ENCODE results near the gene SPG21. TPM values are rescaled to one million over a fixed set of nuclear protein-coding genes. Genes with fewer than 3 reads are reported as not detected.

The SPG21 gene
- 10 to 100 TPM; 85.5 to 98.8 TPM for total RNA-seq
- 76.2 TPM for polyA plus RNA-seq (ENCODE audit: insufficient read depth, low read depth, low replicate concordance)
- long read RNA-seq, donor 1, transcript SPG21-201 (9 exons, 1,822 nt): major isoform, 27 of 29 reads
- long read RNA-seq, donor 1, partial matches to known transcripts: 0 of 29 reads
- long read RNA-seq, donor 1, other reads (novel, unspliced or antisense): 0 of 29 reads
- long read RNA-seq, donor 2, transcript SPG21-201 (9 exons, 1,822 nt): major isoform, 19 of 20 reads
- long read RNA-seq, donor 2, partial matches to known transcripts: 0 of 20 reads
- long read RNA-seq, donor 2, other reads (novel, unspliced or antisense): 0 of 20 reads

GRCh38 chr15:64989416-64990167 is at the start of gene SPG21:
Gene SPG21 (minus strand): TSS chr15:64989914. CDS start chr15:64983569, 6,345 bp downstream.
- peak within 1 kb of the TSS; percentile 84 to 92 for H3K4me3 ChIP-seq
- DNase-seq: peak; percentile 94
- H3K27ac ChIP-seq: peak within 1 kb of the TSS; percentile 82 to 97
- H3K36me3 ChIP-seq (ENCODE audit: low read depth, missing control alignments): no peaks in the 10 kb centered on the region
- no peaks in the 10 kb centered on the region for H3K27me3 ChIP-seq
- 0 to 1% methylated on average over 22 to 55 of the region's 75 CpGs for WGBS, 2 donors
- H3K4me1 ChIP-seq: peaks cover 24% of the 10 kb centered on the region
- intact Hi-C loops (cut with DNase I; ENCODE audit: low total_unique reads): no loop called here
- TF ChIP-seq POLR2A (IDR thresholded peaks at IDR 0.05) (peak; percentile 5), CTCF (IDR thresholded peaks at IDR 0.05) (peak in 1 of 3 experiments; percentile 10)
- no peaks in the 10 kb centered on the region for H3K9me3 ChIP-seq

GRCh38 chr15:65038836-65039235 is 49.1 kb upstream of the SPG21 start:
- DNase-seq: no peak
- TF ChIP-seq POLR2A (IDR thresholded peaks at IDR 0.05): no peak
- TF ChIP-seq CTCF (IDR thresholded peaks at IDR 0.05): no peak
- WGBS, 2 donors: 79 to 82% methylated on average over 5 of the region's 5 CpGs
- H3K4me3 ChIP-seq: no peak overlapping the region
- H3K9me3 ChIP-seq: no peaks in the 10 kb centered on the region
- no peaks in the 10 kb centered on the region for H3K36me3 ChIP-seq (ENCODE audit: low read depth, missing control alignments)
- no peak overlapping the region for H3K27ac ChIP-seq
- H3K27me3 ChIP-seq: no peaks in the 10 kb centered on the region
- intact Hi-C loops (cut with DNase I; ENCODE audit: low total_unique reads): loop anchor here (10.0 kb wide), 1 partner anchor 46 kb away; no protein-coding TSS in a partner anchor
- no peaks in the 10 kb centered on the region for H3K4me1 ChIP-seq

GRCh38 chr15:65038428-65038827 is 48.7 kb upstream of the SPG21 start:
- 94 to 98% methylated on average over 3 of the region's 3 CpGs for WGBS, 2 donors
- intact Hi-C loops (cut with DNase I; ENCODE audit: low total_unique reads): loop anchor here (10.0 kb wide), 1 partner anchor 46 kb away; no protein-coding TSS in a partner anchor
- no peaks in the 10 kb centered on the region for H3K27me3 ChIP-seq

GRCh38 chr15:65037309-65037708 is 47.6 kb upstream of the SPG21 start:
- Histone ChIP-seq H3K9me3 (no peaks in the 10 kb centered on the region), H3K36me3 (ENCODE audit: low read depth, missing control alignments) (no peaks in the 10 kb centered on the region), H3K27ac (no peak overlapping the region), H3K27me3 (no peaks in the 10 kb centered on the region), H3K4me3 (no peak overlapping the region), H3K4me1 (no peaks in the 10 kb centered on the region)
- WGBS, 2 donors: 66 to 68% methylated on average over 1 of the region's 1 CpG
- no peak for TF ChIP-seq CTCF (IDR thresholded peaks at IDR 0.05)
- TF ChIP-seq POLR2A (IDR thresholded peaks at IDR 0.05): no peak
- intact Hi-C loops (cut with DNase I; ENCODE audit: low total_unique reads): loop anchor here (10.0 kb wide), 1 partner anchor 47 kb away; no protein-coding TSS in a partner anchor
- DNase-seq: no peak

More at GRCh38 chr15:65038428-65038827, 48.7 kb upstream of the SPG21 start:
- no peak for TF ChIP-seq CTCF (IDR thresholded peaks at IDR 0.05)
- TF ChIP-seq POLR2A (IDR thresholded peaks at IDR 0.05): no peak
- H3K4me1 ChIP-seq: no peaks in the 10 kb centered on the region
- no peaks in the 10 kb centered on the region for H3K36me3 ChIP-seq (ENCODE audit: low read depth, missing control alignments)
- no peak overlapping the region for H3K4me3 ChIP-seq
- no peak overlapping the region for H3K27ac ChIP-seq
- DNase-seq: no peak
- H3K9me3 ChIP-seq: no peaks in the 10 kb centered on the region
